CD8-positive, alpha-beta memory T cell (primary cell): ENCODE data around the gene PUM2. TPM values are rescaled to one million over a fixed set of nuclear protein-coding genes. Genes with fewer than 3 reads are reported as not detected.

ENCODE experiments used
- CTCF ChIA-PET: fragments of 350-600 bp; sonication (Branson Sonifier 250); formaldehyde crosslinking; loops from one replicate; lab custom pipeline; 2021; ENCODE audit warnings: antibody characterized with exemption; lab: Charles Lee
- POLR2A ChIA-PET: fragments of 350-600 bp; sonication (Branson Sonifier 250); formaldehyde crosslinking; loops from one replicate; lab custom pipeline; 2021; ENCODE audit warnings: antibody characterized with exemption; lab: Charles Lee
- DNase-seq, 5 donors: peaks; one replicate each; pipeline versions ENCODE4 v3.0.0 to v3.0.0-alpha.2; 2020 to 2022; ENCODE audit warnings: mixed read lengths in 1 of 5
- H3K27ac ChIP-seq: one replicate; pipeline ENCODE4 v1.7.0; 2013; ENCODE audit warnings: low read depth, mild to moderate bottlenecking, low read length, moderate library complexity
- H3K27me3 ChIP-seq: 2 replicates; pipeline ENCODE4 v1.7.0; 2013; ENCODE audit warnings: low read length, mild to moderate bottlenecking; ENCODE audit not compliant: insufficient read depth, poor library complexity, severe bottlenecking
- H3K36me3 ChIP-seq: 2 replicates; pipeline ENCODE4 v1.7.0; 2013; ENCODE audit warnings: mild to moderate bottlenecking, low read length, moderate library complexity; ENCODE audit not compliant: insufficient read depth
- H3K4me1 ChIP-seq: 2 replicates; pipeline ENCODE4 v1.7.0; 2013; ENCODE audit warnings: mild to moderate bottlenecking, low read length, moderate library complexity; ENCODE audit not compliant: insufficient read depth
- H3K4me3 ChIP-seq: 2 replicates; pipeline ENCODE4 v1.7.0; 2013; ENCODE audit warnings: mild to moderate bottlenecking, low read length
- H3K9me3 ChIP-seq: 2 replicates; pipeline ENCODE4 v1.7.0; 2013; ENCODE audit warnings: mild to moderate bottlenecking, low read length
- H3K27ac Mint-ChIP-seq, 8 donors: one replicate each; pipeline ENCODE4 v1.8.0; 2020 to 2021; ENCODE audit warnings: mixed read lengths in 8 of 8, mild to moderate bottlenecking in 6 of 8, inconsistent platforms in 3 of 8, moderate library complexity in 3 of 8
- H3K27me3 Mint-ChIP-seq, 2 donors: one replicate each; pipeline ENCODE4 v1.8.0; 2020 to 2021; ENCODE audit warnings: mixed read lengths in 2 of 2, mild to moderate bottlenecking in 1 of 2, moderate library complexity in 1 of 2
- H3K36me3 Mint-ChIP-seq, 3 donors: one replicate each; pipeline ENCODE4 v1.8.0; 2020 to 2021; ENCODE audit warnings: mixed read lengths in 3 of 3, inconsistent platforms in 1 of 3, mild to moderate bottlenecking in 1 of 3
- H3K4me1 Mint-ChIP-seq, 3 donors: one replicate each; pipeline ENCODE4 v1.8.0; 2020 to 2021; ENCODE audit warnings: mixed read lengths in 3 of 3, inconsistent platforms in 1 of 3, mild to moderate bottlenecking in 1 of 3
- H3K4me3 Mint-ChIP-seq, 7 donors: one replicate each; pipeline ENCODE4 v1.8.0; 2020 to 2021; ENCODE audit warnings: mixed read lengths in 7 of 7, mild to moderate bottlenecking in 6 of 7, moderate library complexity in 4 of 7, inconsistent platforms in 2 of 7
- H3K9me3 Mint-ChIP-seq, 5 donors: one replicate each; pipeline ENCODE4 v1.8.0; 2020 to 2022; ENCODE audit warnings: mixed read lengths in 5 of 5, mild to moderate bottlenecking in 3 of 5, moderate library complexity in 2 of 5, inconsistent platforms in 1 of 5
- polyA plus RNA-seq: library from polyadenylated mRNA; unstranded; fragments of 300-500 nt; fragmentation: Illumina TruSeq; gene quantifications from one replicate; pipeline ENCODE4 v1.2.3, GENCODE V29; 2021
- total RNA-seq, 2 experiments: library from RNA; stranded (reverse); gene quantifications; one replicate each; pipeline ENCODE4 v1.2.3, GENCODE V29; 2021

Gene PUM2
- total RNA-seq (100 to 1,000 TPM; 120 to 121 TPM), polyA plus RNA-seq (17.0 TPM)

GRCh38 chr2:20350753-20351554 lies at the start of gene PUM2:
TSS of gene PUM2 (minus strand) at chr2:20350844. CDS start at chr2:20327360, 23,484 bp downstream.
- Mint-ChIP-seq H3K9me3 (no peaks in the 10 kb centered on the region), H3K4me3 (peak within 1 kb of the TSS in 3 of 7 donors; percentile 92 to 94 (median 94)), H3K36me3 (peaks cover 0 to 14% (median 6%) of the 10 kb centered on the region in 3 donors), H3K27me3 (no peaks in the 10 kb centered on the region), H3K4me1 (peaks cover 37 to 39% (median 39%) of the 10 kb centered on the region in 3 donors), H3K27ac (peak within 1 kb of the TSS in 7 of 8 donors; percentile 27 to 95 (median 88))
- H3K4me3 ChIP-seq: peak within 1 kb of the TSS; percentile 88
- ChIA-PET POLR2A (interaction anchor here (2.7 kb wide), 1 partner anchor 96 kb away, joined by 20 read pairs; the partner anchor contains the start of gene RHOB), CTCF (interaction anchor here (1.4 to 1.8 kb wide), 3 partner anchors 25 to 300 kb away, joined by 3 to 14 read pairs (median 4); partner anchors contain the start of genes HS1BP3 and RHOB)
- peak; percentile 91 to 98 (median 97) for DNase-seq
- H3K36me3 ChIP-seq: no peaks in the 10 kb centered on the region
- H3K9me3 ChIP-seq: no peaks in the 10 kb centered on the region
- H3K27ac ChIP-seq: peak within 1 kb of the TSS; percentile 89
- H3K27me3 ChIP-seq: no peaks in the 10 kb centered on the region
- peaks cover 50% of the 10 kb centered on the region for H3K4me1 ChIP-seq

GRCh38 chr2:20400306-20400705 lies 49.7 kb upstream of the PUM2 start:
- Mint-ChIP-seq H3K36me3 (no peaks in the 10 kb centered on the region), H3K27ac (no peak overlapping the region), H3K4me3 (no peak overlapping the region), H3K9me3 (no peaks in the 10 kb centered on the region), H3K4me1 (no peaks in the 10 kb centered on the region), H3K27me3 (peaks cover 9 to 19% of the 10 kb centered on the region in 2 donors)
- H3K27me3 ChIP-seq: no peaks in the 10 kb centered on the region
- no peak overlapping the region for H3K27ac ChIP-seq
- no peak for DNase-seq
- no peaks in the 10 kb centered on the region for H3K4me1 ChIP-seq
- ChIA-PET CTCF (interaction anchor here (2.7 kb wide), 1 partner anchor 11 kb away, joined by 8 read pairs; no protein-coding TSS in a partner anchor), POLR2A (no interaction called here)
- H3K4me3 ChIP-seq: no peak overlapping the region
- H3K9me3 ChIP-seq: no peaks in the 10 kb centered on the region
- H3K36me3 ChIP-seq: no peaks in the 10 kb centered on the region

GRCh38 chr2:20398956-20399567 lies 48.4 kb upstream of the PUM2 start:
- DNase-seq: no peak
- H3K9me3 Mint-ChIP-seq: no peaks in the 10 kb centered on the region
- no peak overlapping the region for H3K27ac ChIP-seq
- no peaks in the 10 kb centered on the region for H3K4me1 Mint-ChIP-seq
- no peaks in the 10 kb centered on the region for H3K27me3 ChIP-seq
- H3K36me3 Mint-ChIP-seq: no peaks in the 10 kb centered on the region
- H3K36me3 ChIP-seq: no peaks in the 10 kb centered on the region
- no peak overlapping the region for H3K4me3 Mint-ChIP-seq
- H3K4me1 ChIP-seq: no peaks in the 10 kb centered on the region
- POLR2A ChIA-PET: no interaction called here
- no peak overlapping the region for H3K4me3 ChIP-seq
- no peaks in the 10 kb centered on the region for H3K9me3 ChIP-seq
- H3K27me3 Mint-ChIP-seq: peaks cover 13 to 27% of the 10 kb centered on the region in 2 donors
- CTCF ChIA-PET: interaction anchor here (2.7 kb wide), 1 partner anchor 12 kb away, joined by 8 read pairs; no protein-coding TSS in a partner anchor
- no peak overlapping the region for H3K27ac Mint-ChIP-seq

- H3K4me3 ChIP-seq: no peak overlapping the region
- no peaks in the 10 kb centered on the region for H3K9me3 Mint-ChIP-seq
- ChIA-PET CTCF (interaction anchor here (2.7 kb wide), 1 partner anchor 13 kb away, joined by 8 read pairs; no protein-coding TSS in a partner anchor), POLR2A (no interaction called here)
- no peak for DNase-seq
- no peaks in the 10 kb centered on the region for H3K9me3 ChIP-seq
- H3K27ac Mint-ChIP-seq: peak overlapping the region in 1 of 8 donors; percentile 26
- no peaks in the 10 kb centered on the region for H3K27me3 ChIP-seq
- no peaks in the 10 kb centered on the region for H3K4me1 Mint-ChIP-seq
- no peak overlapping the region for H3K4me3 Mint-ChIP-seq
- no peaks in the 10 kb centered on the region for H3K4me1 ChIP-seq
- no peaks in the 10 kb centered on the region for H3K36me3 ChIP-seq
- peaks cover 14 to 28% of the 10 kb centered on the region in 2 donors for H3K27me3 Mint-ChIP-seq
- H3K27ac ChIP-seq: no peak overlapping the region
- no peaks in the 10 kb centered on the region for H3K36me3 Mint-ChIP-seq
Observed at GRCh38 chr2:20397811-20398447, 47.3 kb upstream of the PUM2 start.

- POLR2A ChIA-PET: interaction anchor here (0.8 kb wide), 1 partner anchor 20 kb away, joined by 4 read pairs; no protein-coding TSS in a partner anchor
- no peak overlapping the region for H3K4me3 Mint-ChIP-seq
Observed at GRCh38 chr2:20396356-20397000, 45.8 kb upstream of the PUM2 start.

GRCh38 chr2:20393986-20394385 lies 43.3 kb upstream of the PUM2 start:
- H3K4me1 ChIP-seq: no peaks in the 10 kb centered on the region
- H3K4me3 ChIP-seq: no peak overlapping the region
- no peak for DNase-seq
- Mint-ChIP-seq H3K9me3 (no peaks in the 10 kb centered on the region), H3K4me3 (no peak overlapping the region), H3K27ac (no peak overlapping the region), H3K27me3 (peaks cover 24 to 30% of the 10 kb centered on the region in 2 donors), H3K4me1 (no peaks in the 10 kb centered on the region), H3K36me3 (no peaks in the 10 kb centered on the region)
- no peak overlapping the region for H3K27ac ChIP-seq
- ChIA-PET CTCF (no interaction called here), POLR2A (no interaction called here)
- H3K9me3 ChIP-seq: no peaks in the 10 kb centered on the region
- no peaks in the 10 kb centered on the region for H3K27me3 ChIP-seq
- no peaks in the 10 kb centered on the region for H3K36me3 ChIP-seq

More at GRCh38 chr2:20396356-20397000, 45.8 kb upstream of the PUM2 start:
- peaks cover 17 to 26% of the 10 kb centered on the region in 2 donors for H3K27me3 Mint-ChIP-seq
- Histone ChIP-seq H3K27me3 (no peaks in the 10 kb centered on the region), H3K4me3 (no peak overlapping the region), H3K36me3 (no peaks in the 10 kb centered on the region), H3K9me3 (no peaks in the 10 kb centered on the region), H3K4me1 (no peaks in the 10 kb centered on the region), H3K27ac (no peak overlapping the region)
- no peaks in the 10 kb centered on the region for H3K9me3 Mint-ChIP-seq
- DNase-seq: no peak
- H3K4me1 Mint-ChIP-seq: no peaks in the 10 kb centered on the region
- no peaks in the 10 kb centered on the region for H3K36me3 Mint-ChIP-seq
- H3K27ac Mint-ChIP-seq: no peak overlapping the region
- CTCF ChIA-PET: interaction anchor here (1.1 kb wide), 1 partner anchor 246 kb away, joined by 3 read pairs; no protein-coding TSS in a partner anchor

GRCh38 chr2:20391951-20392699 lies 41.5 kb upstream of the PUM2 start:
- Histone ChIP-seq H3K27me3 (no peaks in the 10 kb centered on the region), H3K4me1 (no peaks in the 10 kb centered on the region), H3K4me3 (no peak overlapping the region), H3K9me3 (no peaks in the 10 kb centered on the region), H3K36me3 (no peaks in the 10 kb centered on the region), H3K27ac (no peak overlapping the region)
- H3K4me1 Mint-ChIP-seq: no peaks in the 10 kb centered on the region
- H3K4me3 Mint-ChIP-seq: no peak overlapping the region
- DNase-seq: no peak
- H3K27ac Mint-ChIP-seq: no peak overlapping the region
- H3K36me3 Mint-ChIP-seq: no peaks in the 10 kb centered on the region
- ChIA-PET CTCF (interaction anchor here (1.2 kb wide), 1 partner anchor 19 kb away, joined by 6 read pairs; no protein-coding TSS in a partner anchor), POLR2A (no interaction called here)
- no peaks in the 10 kb centered on the region for H3K9me3 Mint-ChIP-seq
- H3K27me3 Mint-ChIP-seq: peaks cover 27 to 36% of the 10 kb centered on the region in 2 donors
